ENCODE results near the gene CNPPD1.

GRCh38 chr2:219129589-219129988 is 47.1 kb downstream of the CNPPD1 start:
- TF ChIP-seq POLR2A (IDR thresholded peaks at IDR 0.05) (no peak), CTCF (IDR thresholded peaks at IDR 0.05) (no peak)
